GM18873 (cell line): ENCODE results near the gene MYO18B.

Experiments
- ATAC-seq: cut with Tn5 transposase; IDR thresholded peaks from one replicate; pipeline ENCODE4 v1.9.1; 2021; ENCODE audit warnings: mild to moderate bottlenecking, moderate library complexity, moderate number of reproducible peaks; ENCODE audit not compliant: unreplicated experiment, low FRiP score

MYO18B gene

GRCh38 chr22:25747245-25747944 lies 5.4 kb downstream of the MYO18B start:
- ATAC-seq: no peak

DNA sequence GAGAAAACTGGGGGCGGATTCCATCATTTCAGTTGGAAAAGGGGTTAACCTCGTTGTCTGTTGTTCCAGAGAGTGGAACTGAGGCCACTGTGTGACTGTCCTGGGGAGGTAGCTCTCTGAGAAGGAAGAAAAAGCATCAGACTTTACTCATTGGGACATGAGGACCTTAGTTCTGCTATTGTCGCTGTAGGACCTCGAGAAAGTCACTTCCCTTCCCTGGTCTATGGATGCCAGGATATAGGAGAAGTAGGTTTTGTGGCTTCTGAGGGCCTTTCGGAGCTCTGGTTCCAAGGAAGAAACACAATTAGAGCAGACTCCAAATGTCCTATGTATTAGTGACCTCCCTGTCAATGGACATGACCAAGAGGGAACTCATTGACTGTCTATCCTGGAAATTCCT lies 6.2 kb downstream of the MYO18B start:
- ATAC-seq: no peak

DNA sequence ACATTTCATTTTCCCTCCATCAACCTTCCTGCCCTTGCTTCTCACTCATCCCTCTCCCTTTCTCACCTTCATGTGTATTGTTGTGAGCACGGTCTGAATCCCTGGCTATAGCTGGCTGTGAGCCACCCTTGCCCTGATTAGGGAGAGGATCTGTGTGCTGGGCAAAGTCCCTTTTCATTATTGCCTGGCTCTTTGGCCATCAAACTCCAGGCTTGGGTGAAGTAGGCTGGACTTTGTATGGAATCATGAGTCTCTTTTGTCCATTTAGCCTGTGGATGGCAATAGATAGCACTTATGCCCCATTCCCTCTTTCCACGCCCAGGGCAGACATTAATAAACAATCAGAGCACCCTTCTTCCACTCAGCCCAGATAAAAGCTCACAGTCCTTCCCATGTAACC lies 6.7 kb downstream of the MYO18B start:
- ATAC-seq: no peak

- no peak for ATAC-seq
Measured at GRCh38 chr22:25749420-25750169, 7.6 kb downstream of the MYO18B start.

- ATAC-seq: no peak
Measured at GRCh38 chr22:25750569-25751173, 8.7 kb downstream of the MYO18B start.

DNA sequence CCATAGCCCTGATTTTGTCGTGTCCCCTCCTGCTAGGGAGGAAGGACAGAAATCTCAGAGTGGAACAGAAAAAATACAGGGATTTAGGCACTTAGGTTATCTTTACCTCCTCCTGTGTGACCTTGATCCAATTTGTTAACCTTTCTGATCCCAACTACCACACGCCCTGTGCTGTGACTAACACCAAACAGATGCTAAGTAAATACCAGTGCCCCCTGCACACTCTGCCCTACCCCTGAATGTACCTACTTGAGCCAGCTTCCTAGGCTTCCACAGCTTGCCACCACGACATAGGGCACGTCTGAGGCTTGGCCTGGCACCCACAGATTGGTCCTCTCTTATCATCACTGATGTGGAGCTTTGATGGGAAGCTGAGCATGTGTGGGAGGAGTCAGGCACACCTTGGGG lies 9.2 kb downstream of the MYO18B start:
- ATAC-seq: no peak

- no peak for ATAC-seq
Measured at GRCh38 chr22:25752615-25753214, 10.7 kb downstream of the MYO18B start.

DNA sequence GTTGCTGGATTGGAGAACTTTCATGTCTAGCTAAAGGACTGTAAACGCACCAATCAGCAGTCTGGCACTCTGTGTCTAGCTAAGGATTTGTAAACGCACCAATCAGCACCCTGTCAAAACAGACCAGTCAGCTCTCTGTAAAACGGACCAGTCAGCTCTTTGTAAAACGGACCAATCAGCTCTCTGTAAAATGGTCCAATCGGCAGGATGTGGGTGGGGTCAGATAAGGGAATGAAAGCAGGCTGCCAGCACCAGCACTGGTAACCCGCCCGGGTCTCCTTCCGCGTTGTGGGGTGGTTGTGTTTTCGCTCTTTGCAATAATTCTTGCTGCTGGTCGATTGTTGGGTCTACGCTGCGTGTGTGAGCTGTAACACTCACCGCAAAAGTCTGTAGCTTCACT lies 11.3 kb downstream of the MYO18B start:
- no peak for ATAC-seq

DNA sequence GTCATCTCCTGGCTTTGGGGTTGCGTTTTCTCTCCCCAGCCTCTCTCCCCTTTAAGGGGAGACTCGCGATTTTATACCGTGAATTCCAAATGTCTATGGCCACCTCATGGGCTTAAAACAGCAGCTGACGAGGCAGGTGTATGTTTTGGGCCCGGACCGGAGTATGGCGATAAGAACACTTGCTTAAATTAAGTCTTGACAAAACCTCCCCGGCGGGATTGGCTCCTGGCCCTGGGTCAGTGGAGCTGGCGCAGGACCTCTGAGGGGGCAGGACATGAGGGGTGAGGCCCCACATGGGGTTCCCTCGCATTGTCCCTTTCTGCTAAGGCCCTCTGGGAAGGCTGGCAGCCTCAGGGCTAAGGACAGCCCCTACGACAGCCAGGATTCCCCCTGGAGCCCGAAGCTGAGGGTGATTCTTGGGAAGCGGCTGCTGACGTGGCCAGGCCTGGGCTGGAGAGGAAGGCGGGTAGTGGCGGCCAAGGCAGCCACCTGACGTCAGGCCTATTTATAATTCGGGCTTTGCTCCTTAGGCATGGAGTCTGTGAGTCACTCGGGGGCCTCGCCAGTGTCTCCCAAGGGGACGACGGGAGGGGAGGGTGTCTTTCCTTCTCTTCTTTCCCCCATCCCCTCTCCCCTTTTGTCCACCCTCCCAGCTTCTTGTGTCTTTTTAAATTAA lies 12.7 kb downstream of the MYO18B start:
- no peak for ATAC-seq

DNA sequence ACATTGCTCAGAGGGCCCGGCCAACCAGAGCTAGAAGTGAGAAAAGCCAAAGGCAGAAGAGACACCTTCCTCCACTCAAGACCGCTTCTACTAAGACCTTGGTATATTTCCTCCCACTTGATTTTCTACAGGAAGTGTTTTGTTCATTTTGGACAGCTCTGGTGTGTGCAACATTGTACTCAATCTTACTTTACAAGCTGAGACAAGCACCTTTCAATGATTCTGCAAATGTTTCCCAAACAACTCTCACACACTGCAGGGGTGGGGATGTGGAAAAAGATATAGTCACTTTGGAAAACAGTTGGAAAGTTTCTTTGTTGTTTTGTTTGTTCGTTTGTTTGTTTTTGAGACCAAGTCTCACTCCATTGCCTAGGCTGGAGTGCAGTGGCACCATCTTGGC lies 15.7 kb downstream of the MYO18B start:
- no peak for ATAC-seq

GRCh38 chr22:25758316-25758715 lies 16.3 kb downstream of the MYO18B start:
- ATAC-seq: no peak

- ATAC-seq: no peak
Measured at GRCh38 chr22:25759825-25760231, 17.8 kb downstream of the MYO18B start.

- no peak for ATAC-seq
Measured at GRCh38 chr22:25760294-25760693, 18.3 kb downstream of the MYO18B start.

DNA sequence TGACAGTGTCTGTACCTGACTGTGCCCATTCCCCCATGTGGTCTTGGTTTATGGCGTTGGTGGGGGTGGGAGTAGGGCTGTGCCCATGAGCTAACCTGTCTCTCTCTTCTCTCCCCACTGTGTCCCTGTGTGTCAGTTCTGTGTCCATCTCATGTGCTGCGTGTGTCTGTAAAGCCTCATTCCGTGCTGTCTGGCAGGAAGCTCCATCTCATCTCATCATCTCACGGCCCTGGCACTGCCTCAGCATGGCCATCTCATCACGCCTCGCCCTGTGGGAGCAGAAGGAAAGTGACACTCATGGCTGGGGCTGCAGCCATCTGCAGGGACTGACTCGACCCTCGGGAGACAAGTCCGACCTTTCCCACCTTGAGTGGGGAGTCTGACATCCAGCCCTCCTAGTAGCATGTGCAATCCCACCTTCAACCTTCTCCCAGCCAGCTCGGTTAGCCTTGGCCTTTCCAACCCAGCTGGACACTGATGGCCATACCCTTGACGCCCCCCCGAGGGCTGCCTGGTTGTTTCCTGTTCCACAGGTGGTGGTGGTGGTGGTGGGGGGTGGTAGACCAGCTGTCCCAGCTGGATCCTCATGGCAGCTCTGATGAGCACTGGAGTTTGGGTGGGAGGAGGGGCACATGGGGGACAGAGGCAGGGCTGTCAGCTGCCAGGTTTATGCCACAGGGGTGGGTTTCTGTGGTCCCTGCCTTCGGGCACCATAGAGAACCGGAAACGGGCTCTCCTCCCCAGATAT lies 19.0 kb downstream of the MYO18B start:
- no peak for ATAC-seq

GRCh38 chr22:25762147-25762546 lies 20.2 kb downstream of the MYO18B start:
- no peak for ATAC-seq

DNA sequence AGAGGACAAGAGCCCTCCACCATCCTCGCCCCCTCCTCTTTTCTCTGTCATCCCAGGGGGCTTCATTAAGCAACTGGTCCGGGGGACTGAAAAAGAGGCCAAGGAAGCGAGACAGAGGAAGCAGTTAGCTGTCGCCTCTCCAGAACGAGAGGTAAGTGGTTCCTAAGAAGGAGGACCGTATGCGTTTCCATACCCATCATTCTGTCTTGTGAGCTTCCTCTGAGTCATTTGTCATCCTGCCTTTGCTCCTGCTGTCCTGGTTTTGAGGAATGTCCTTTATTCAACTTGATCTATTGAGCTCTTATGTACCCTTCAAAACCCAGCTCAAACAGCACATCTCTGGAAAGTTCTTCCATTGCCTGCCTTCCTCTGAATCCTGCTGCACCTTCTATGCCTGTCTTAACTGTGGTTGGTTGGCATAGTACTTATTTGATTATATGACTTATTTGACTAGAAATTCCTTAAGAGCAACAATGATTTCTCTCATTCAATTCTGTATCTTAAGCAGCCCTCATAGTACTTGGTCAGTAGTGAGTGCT lies 21.3 kb downstream of the MYO18B start:
- ATAC-seq: no peak

DNA sequence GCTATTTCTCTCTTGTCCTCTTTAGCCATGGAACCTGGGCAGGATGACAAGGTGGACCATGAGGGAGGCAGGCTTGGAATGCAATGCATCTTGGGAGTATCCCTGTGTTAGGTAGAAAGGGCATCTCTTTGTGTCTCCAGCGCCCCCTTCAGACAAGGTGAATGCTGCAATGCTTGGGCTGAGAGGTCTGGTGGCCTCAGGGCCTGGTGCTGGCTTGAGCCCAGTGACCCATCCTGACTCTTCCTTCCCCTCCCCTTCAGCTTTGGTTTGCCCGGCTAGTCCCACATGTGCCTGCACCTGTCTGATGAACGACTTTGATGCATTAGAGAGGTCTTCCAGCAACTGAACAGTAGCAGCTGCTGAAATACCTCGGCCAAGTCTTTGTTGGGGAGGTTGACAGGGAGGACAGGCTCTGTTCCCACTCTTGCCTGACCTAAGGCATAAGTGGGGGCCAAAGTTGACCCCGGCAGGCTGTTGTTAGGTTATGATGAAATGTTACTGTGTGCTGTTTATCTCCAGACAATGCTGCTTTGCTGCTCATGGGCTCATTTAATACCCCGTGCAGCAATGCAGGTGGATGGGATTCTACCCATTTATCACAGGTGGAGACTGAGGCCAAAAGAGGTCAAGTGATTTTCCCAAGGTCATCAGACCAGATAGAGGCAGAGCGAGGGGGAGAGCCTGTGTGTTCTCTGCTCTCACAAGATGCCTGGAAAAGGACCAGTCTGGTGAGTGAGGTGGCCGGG lies 22.5 kb downstream of the MYO18B start:
- no peak for ATAC-seq

- ATAC-seq: no peak
Measured at GRCh38 chr22:25765016-25765367, 23.0 kb downstream of the MYO18B start.

GRCh38 chr22:25765801-25766200 lies 23.8 kb downstream of the MYO18B start:
- ATAC-seq: no peak
